H1 (cell line): ENCODE results near the gene YAP1. TPM values are rescaled to one million over a fixed set of nuclear protein-coding genes. Genes with fewer than 3 reads are reported as not detected.

Experiments
- CTCF ChIA-PET: fragments of 300-600 bp; sonication (Branson Sonifier 250); formaldehyde crosslinking; loops from one replicate; lab custom pipeline; 2021; ENCODE audit not compliant: partially characterized antibody; lab: Charles Lee
- POLR2A ChIA-PET: fragments of 300-600 bp; sonication (Branson Sonifier 250); formaldehyde crosslinking; loops from one replicate; lab custom pipeline; 2021; ENCODE audit warnings: inconsistent platforms; ENCODE audit not compliant: partially characterized antibody; lab: Charles Lee
- DNase-seq, 2 experiments: peaks; one replicate each; pipeline versions ENCODE4 v3.0.0 to v3.0.0-alpha.2; 2010 to 2022; ENCODE audit warnings: low spot score in 2 of 2, low read depth in 1 of 2, mixed read lengths in 1 of 2
- FAIRE-seq: peaks from 2 replicates; lab custom pipeline; 2011; peaks lifted over from hg19 to GRCh38; lab: Jason Lieb, UNC
- H2AFZ ChIP-seq: 2 replicates; pipeline ENCODE4 v1.8.1; 2012; ENCODE audit warnings: low read length, inconsistent platforms
- H2AK5ac ChIP-seq: 2 replicates; pipeline ENCODE4 v1.6.1; 2013; ENCODE audit warnings: low read depth, low read length
- H2BK120ac ChIP-seq: replicated peaks from 2 replicates; pipeline ENCODE3; 2013; ENCODE audit warnings: low read depth, low read length, inconsistent platforms
- H2BK12ac ChIP-seq: 2 replicates; pipeline ENCODE4 v1.6.1; 2013; ENCODE audit warnings: low read depth, low read length
- H2BK15ac ChIP-seq: 2 replicates; pipeline ENCODE4 v1.6.1; 2013; ENCODE audit warnings: low read length
- H2BK20ac ChIP-seq: 2 replicates; pipeline ENCODE4 v1.6.1; 2013; ENCODE audit warnings: low read length
- H2BK5ac ChIP-seq: 2 replicates; pipeline ENCODE4 v1.6.1; 2013; ENCODE audit warnings: low read depth, low read length
- H3K14ac ChIP-seq: 2 replicates; pipeline ENCODE4 v1.6.1; 2013; ENCODE audit warnings: inconsistent platforms; ENCODE audit not compliant: insufficient read length
- H3K18ac ChIP-seq: 2 replicates; pipeline ENCODE4 v1.6.1; 2013; ENCODE audit warnings: low read length; ENCODE audit errors: extremely low read depth
- H3K23ac ChIP-seq: 2 replicates; pipeline ENCODE4 v1.6.1; 2013; ENCODE audit warnings: inconsistent platforms; ENCODE audit not compliant: insufficient read length
- H3K23me2 ChIP-seq: 2 replicates; pipeline ENCODE4 v1.6.1; 2013; ENCODE audit warnings: low read depth, low read length
- H3K27ac ChIP-seq: 2 replicates; pipeline ENCODE4 v1.6.1; 2011; ENCODE audit warnings: low read depth, low read length, inconsistent platforms
- H3K27me3 ChIP-seq, 4 experiments: replicated peaks in 1 of 4; 1 replicate in 1 of 4; 2 replicates in 3 of 4; pipeline versions ENCODE4 v1.6.1 to v1.8.1; 2011 to 2013; ENCODE audit warnings: low read length in 3 of 4, mild to moderate bottlenecking in 3 of 4, inconsistent platforms in 2 of 4, mixed read lengths in 2 of 4, moderate library complexity in 1 of 4; ENCODE audit not compliant: control insufficient read depth in 3 of 4, insufficient read depth in 3 of 4; ENCODE audit errors: extremely low read depth in 1 of 4
- H3K36me3 ChIP-seq, 4 experiments: 2 replicates each; pipeline versions ENCODE4 v1.6.1 to v1.8.1; 2011 to 2013; ENCODE audit warnings: mild to moderate bottlenecking in 4 of 4, low read length in 3 of 4, moderate library complexity in 2 of 4, control low read depth in 1 of 4, inconsistent platforms in 1 of 4; ENCODE audit not compliant: insufficient read depth in 4 of 4, control insufficient read depth in 2 of 4
- H3K4ac ChIP-seq: replicated peaks from 2 replicates; pipeline ENCODE3; 2013; ENCODE audit warnings: low read length, low read depth, mixed read lengths, inconsistent platforms; ENCODE audit not compliant: insufficient read length
- H3K4me1 ChIP-seq, 4 experiments: replicated peaks in 1 of 4; 1 replicate in 1 of 4; 2 replicates in 3 of 4; pipeline versions ENCODE4 v1.6.1 to v1.8.1; 2011 to 2013; ENCODE audit warnings: low read length in 3 of 4, inconsistent platforms in 2 of 4, mixed read lengths in 1 of 4; ENCODE audit not compliant: insufficient read depth in 4 of 4, control insufficient read depth in 3 of 4
- H3K4me2 ChIP-seq, 2 experiments: 2 replicates each; pipeline versions ENCODE4 v1.6.1 to v1.8.1; 2011 to 2013; ENCODE audit warnings: low read depth in 2 of 2, low read length in 2 of 2, control low read depth in 1 of 2, inconsistent platforms in 1 of 2, mild to moderate bottlenecking in 1 of 2; ENCODE audit not compliant: insufficient read depth in 1 of 2
- H3K4me3 ChIP-seq, 4 experiments: fragments of 200-600, 300-600 bp in 1 of 4; sonication (generic), shearing (Covaris generic), sonication (Bioruptor Twin) in 1 of 4; 2 replicates each; pipeline versions ENCODE4 v1.5.1 to v1.8.1; 2011 to 2016; ENCODE audit warnings: low read length in 4 of 4, low read depth in 3 of 4, control low read depth in 2 of 4, inconsistent platforms in 2 of 4, mild to moderate bottlenecking in 2 of 4, mixed read lengths in 1 of 4, moderate library complexity in 1 of 4; ENCODE audit not compliant: insufficient read depth in 2 of 4; ENCODE audit errors: extremely low read depth in 1 of 4
- H3K56ac ChIP-seq: replicated peaks from 2 replicates; pipeline ENCODE3; 2013; ENCODE audit warnings: low read depth, mild to moderate bottlenecking, mixed read lengths, low read length, inconsistent platforms; ENCODE audit not compliant: insufficient read length
- H3K79me1 ChIP-seq: 2 replicates; pipeline ENCODE4 v1.6.1; 2013; ENCODE audit warnings: low read depth, low read length, control low read depth
- H3K79me2 ChIP-seq, 2 experiments: 2 replicates each; pipeline versions ENCODE4 v1.6.1 to v1.8.1; 2012 to 2013; ENCODE audit warnings: low read length in 2 of 2, mild to moderate bottlenecking in 2 of 2, inconsistent platforms in 1 of 2; ENCODE audit not compliant: insufficient read depth in 2 of 2, control insufficient read depth in 1 of 2
- H3K9ac ChIP-seq, 4 experiments: replicated peaks in 1 of 4; 1 replicate in 1 of 4; 2 replicates in 3 of 4; pipeline versions ENCODE4 v1.6.1 to v1.8.1; 2011 to 2013; ENCODE audit warnings: low read depth in 3 of 4, low read length in 3 of 4, control low read depth in 2 of 4, mild to moderate bottlenecking in 2 of 4, moderate library complexity in 2 of 4, inconsistent platforms in 1 of 4; ENCODE audit errors: extremely low read depth in 1 of 4
- H3K9me3 ChIP-seq, 2 experiments: 2 replicates each; pipeline versions ENCODE4 v1.6.1 to v1.8.1; 2012 to 2013; ENCODE audit warnings: mild to moderate bottlenecking in 2 of 2, moderate library complexity in 2 of 2, control low read depth in 1 of 2, inconsistent platforms in 1 of 2, low read depth in 1 of 2, low read length in 1 of 2, mixed read lengths in 1 of 2; ENCODE audit not compliant: insufficient read depth in 2 of 2
- H4K20me1 ChIP-seq, 2 experiments: replicated peaks in 1 of 2; 2 replicates each; pipeline versions ENCODE3 to v1.8.1; 2011 to 2013; ENCODE audit warnings: inconsistent platforms in 2 of 2, low read length in 2 of 2, mild to moderate bottlenecking in 1 of 2; ENCODE audit not compliant: insufficient read depth in 2 of 2, control insufficient read depth in 1 of 2
- H4K5ac ChIP-seq: 2 replicates; pipeline ENCODE4 v1.6.1; 2013; ENCODE audit warnings: low read length, low read depth, mixed read lengths, inconsistent platforms; ENCODE audit not compliant: insufficient read length
- H4K8ac ChIP-seq: 2 replicates; pipeline ENCODE4 v1.8.0; 2013; ENCODE audit warnings: mild to moderate bottlenecking, moderate library complexity, low read length, inconsistent platforms; ENCODE audit not compliant: insufficient read depth; ENCODE audit errors: extremely low read depth
- H4K91ac ChIP-seq: replicated peaks from 2 replicates; pipeline ENCODE3; 2013; ENCODE audit warnings: low read length, mixed read lengths, inconsistent platforms; ENCODE audit not compliant: insufficient read length
- BACH1 ChIP-seq: IDR thresholded peaks from 2 replicates; pipeline ENCODE4 v1.6.1; 2012; ENCODE audit warnings: low read length, improper control_type of control experiment
- EGR1 ChIP-seq: IDR thresholded peaks from 2 replicates; pipeline ENCODE4 v1.6.1; 2011; ENCODE audit warnings: low read depth, low read length, borderline replicate concordance
- EZH2 ChIP-seq: fragments of 200-600 bp; sonication (generic); IDR thresholded peaks from 2 replicates; pipeline ENCODE4 v1.7.1; 2012; ENCODE audit warnings: low read depth, mild to moderate bottlenecking, moderate library complexity, low read length, inconsistent platforms; ENCODE audit not compliant: severe bottlenecking
- WGBS, 2 experiments: shearing (Covaris generic) in 1 of 2; methylation state at CpG; one replicate each; pipeline versions ENCODE4 v1.1.6 to v1.1.7; 2013 to 2015; ENCODE audit warnings: low lambda C conversion rate in 2 of 2, mixed read lengths in 2 of 2, inconsistent platforms in 1 of 2, low coverage in 1 of 2, missing lambda C conversion rate in 1 of 2; ENCODE audit not compliant: insufficient replicate concordance in 2 of 2, insufficient coverage in 1 of 2, insufficient read length in 1 of 2; ENCODE audit errors: extremely low coverage in 1 of 2, missing lambda C conversion rate in 1 of 2; 5-methylcytosine and 5-hydroxymethylcytosine counted together
- polyA plus RNA-seq, 7 experiments: library from polyadenylated mRNA; depleted of rRNA in 3 of 7; stranded (reverse) in 5 of 7; unstranded in 2 of 7; fragments of >200 nt in 5 of 7; fragments of 200-250 nt in 2 of 7; gene quantifications; 1 replicate in 5 of 7; 2 replicates in 1 of 7; 4 replicates in 1 of 7; pipeline versions ENCODE4 v1.2.1 to v1.2.3, GENCODE V29; 2011 to 2013; ENCODE audit warnings: missing spikeins in 2 of 7, mixed read lengths in 2 of 7
- total RNA-seq: library from RNA; stranded (reverse); fragmentation: NEBNext Ultra II Directional; extraction: Animal tissue kit (Norgen Biotek cat#: 25700); gene quantifications from 2 replicates; pipeline ENCODE4 v1.2.1, GENCODE V29; 2021

Gene YAP1
- total and polyA plus RNA-seq, 2 of the 8 experiments (the other 6 are each of a cell fraction or from before 2014, with no cell fraction given) = 62.0 to 108 TPM

GRCh38 chr11:102196816-102197215, 86.6 kb downstream of the YAP1 start:
- DNase-seq = no peak
- H4K20me1 ChIP-seq = no peaks in the 10 kb centered on the region
- peaks cover 0 to 4% of the 10 kb centered on the region in 2 experiments; a peak in 1 of 4 replicates for H3K9me3 ChIP-seq
- H3K4me3 ChIP-seq = peak overlapping the region in 1 of 4 experiments; percentile 47; a peak in 1 of 8 replicates
- peaks cover 2 to 28% (median 7%) of the 10 kb centered on the region in 4 experiments; a peak in 5 of 7 replicates for H3K4me1 ChIP-seq
- no peak overlapping the region for H2BK120ac ChIP-seq
- H2BK5ac ChIP-seq = no peak overlapping the region
- H4K91ac ChIP-seq = no peak overlapping the region
- no peak overlapping the region for H2AFZ ChIP-seq
- no peaks in the 10 kb centered on the region for H3K23me2 ChIP-seq
- H3K36me3 ChIP-seq = peaks cover 0 to 12% (median 2%) of the 10 kb centered on the region in 4 experiments; a peak in 3 of 8 replicates
- no peak overlapping the region for H2BK15ac ChIP-seq
- H3K18ac ChIP-seq = no peak overlapping the region
- H3K23ac ChIP-seq = no peak overlapping the region
- CTCF ChIA-PET = interaction anchor here (1.0 to 1.1 kb wide), 2 partner anchors 29 to 61 kb away, joined by 3 to 4 read pairs; no protein-coding TSS in a partner anchor
- POLR2A ChIA-PET = interaction anchor here (1.4 to 2.1 kb wide), 2 partner anchors 8 to 12 kb away, joined by 5 to 6 read pairs; no protein-coding TSS in a partner anchor
- no peak overlapping the region for H3K4ac ChIP-seq
- no peak overlapping the region for H3K56ac ChIP-seq
- H3K27ac ChIP-seq = no peak overlapping the region
- H4K5ac ChIP-seq = peak overlapping the region; percentile 57
- H2BK12ac ChIP-seq = no peak overlapping the region
- WGBS, 2 experiments = 58% methylated on average over 3 of the region's 3 CpGs; no CpG with 5 or more reads in 1 of the 2 experiments
- peak overlapping the region in 1 of 2 experiments; percentile 30; a peak in 1 of 4 replicates for H3K4me2 ChIP-seq
- no peaks in the 10 kb centered on the region for H3K27me3 ChIP-seq
- H2AK5ac ChIP-seq = no peak overlapping the region
- H3K79me2 ChIP-seq = peaks cover 0 to 28% of the 10 kb centered on the region in 2 experiments; a peak in 2 of 4 replicates
- no peak for FAIRE-seq
- no peaks in the 10 kb centered on the region for H3K79me1 ChIP-seq
- no peak overlapping the region for H4K8ac ChIP-seq
- no peak overlapping the region for H3K14ac ChIP-seq
- H2BK20ac ChIP-seq = no peak overlapping the region
- no peak overlapping the region for H3K9ac ChIP-seq
- no peak for TF ChIP-seq BACH1
- no peak for TF ChIP-seq EGR1
- no peak for TF ChIP-seq EZH2
